ENCODE measurements around the gene KAT8.
"Not testable (repeated sequence)": the region's sequence is repeated elsewhere in the genome, so short reads cannot be mapped to it uniquely, and the experiment has no call there.

KAT8 gene

DNA sequence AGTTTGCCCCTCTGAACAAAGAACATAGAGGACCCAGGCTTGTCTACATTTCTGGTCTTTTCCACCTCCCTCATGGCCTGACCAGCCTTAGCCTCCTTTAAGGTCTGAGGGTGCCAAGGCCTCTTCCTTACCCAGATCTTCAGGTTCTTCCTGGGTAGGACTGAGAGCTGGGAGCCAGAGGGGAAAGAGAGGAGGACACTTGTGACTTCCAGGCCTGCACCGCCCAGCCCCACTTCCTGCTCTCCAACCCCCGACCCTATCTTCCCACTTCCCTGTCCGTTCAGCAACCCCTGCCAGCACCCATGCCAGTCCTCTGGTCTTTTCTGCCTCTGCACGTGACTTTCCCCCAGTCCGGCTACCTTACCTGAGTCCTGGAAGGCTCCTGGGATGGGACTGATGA lies 31.9 kb downstream of the KAT8 start:
- DNase-seq (ENCODE audit: low read depth) = no peak

DNA sequence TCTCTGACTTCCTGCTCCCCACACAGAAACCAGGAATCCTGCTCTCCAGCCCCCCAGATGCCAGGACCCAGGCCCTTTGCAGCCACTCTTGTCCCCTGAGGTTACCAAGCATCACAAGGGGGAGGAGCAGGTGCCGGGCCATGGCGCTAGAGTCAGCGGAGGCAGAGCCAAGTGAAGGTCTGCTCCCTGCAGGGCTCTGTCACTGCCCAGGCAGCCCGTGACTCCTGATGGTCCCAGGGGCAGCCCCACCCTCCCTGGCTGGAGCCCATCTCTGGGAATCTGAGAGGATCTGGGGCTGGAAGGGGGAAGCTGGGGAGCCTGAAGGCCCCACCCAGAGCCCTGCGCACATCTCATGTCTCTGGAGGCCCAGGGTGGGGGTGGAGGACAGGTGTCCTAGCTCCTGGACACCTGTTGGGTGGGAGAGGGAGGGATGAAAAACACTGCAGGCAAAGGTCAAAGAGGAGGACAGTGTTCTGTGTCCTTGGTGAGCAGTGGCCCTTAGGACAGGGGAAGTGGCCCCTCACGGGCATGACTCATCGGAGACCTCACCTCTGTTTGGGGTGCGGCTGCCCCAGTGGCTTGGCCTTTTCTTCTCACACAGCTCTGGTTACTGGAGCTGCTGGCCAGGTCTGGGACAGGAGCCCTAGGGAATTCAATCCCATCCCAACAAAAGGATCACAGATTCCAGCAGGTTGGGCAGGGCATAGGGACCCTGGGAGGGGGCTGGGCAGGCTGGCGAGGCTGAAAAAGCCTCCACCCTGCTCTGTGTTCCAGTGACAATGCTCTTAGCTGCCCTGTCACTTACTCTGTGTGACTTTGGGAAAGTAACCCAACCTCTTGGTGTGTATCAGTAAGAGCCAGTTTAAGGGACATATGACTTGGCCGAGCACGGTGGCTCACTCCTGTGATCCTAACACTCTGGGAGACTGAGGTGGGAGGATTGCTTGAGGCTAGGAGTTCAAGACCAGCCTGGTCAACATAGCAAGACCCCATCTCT lies 32.7 kb downstream of the KAT8 start, which contains the start of gene PRSS36:
Gene PRSS36, minus strand, starts transcription at position 173 of the 997 bp plus-strand sequence. Its CDS starts 31 bp downstream, at position 142.
- no peak for DNase-seq (ENCODE audit: low read depth)

DNA sequence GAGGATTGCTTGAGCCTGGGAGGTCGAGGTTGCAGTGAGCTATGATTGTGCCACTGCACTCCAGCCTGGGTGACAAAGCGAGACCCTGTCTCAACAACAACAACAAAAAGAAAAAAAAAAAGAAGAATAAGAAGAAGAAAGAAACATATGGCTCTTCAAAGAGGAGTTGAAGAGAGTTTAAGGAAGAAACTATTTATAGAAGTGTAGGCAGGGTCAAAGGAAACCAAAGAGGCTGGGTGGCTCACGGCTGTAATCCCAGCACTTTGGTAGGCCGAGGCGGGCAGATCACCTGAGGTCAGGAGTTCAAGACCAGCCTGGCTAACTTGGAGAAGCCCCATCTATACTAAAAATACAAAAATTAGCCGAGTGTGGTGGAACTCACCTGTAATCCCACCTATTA lies 33.5 kb downstream of the KAT8 start:
- not testable (repeated sequence) for DNase-seq (ENCODE audit: low read depth)

DNA sequence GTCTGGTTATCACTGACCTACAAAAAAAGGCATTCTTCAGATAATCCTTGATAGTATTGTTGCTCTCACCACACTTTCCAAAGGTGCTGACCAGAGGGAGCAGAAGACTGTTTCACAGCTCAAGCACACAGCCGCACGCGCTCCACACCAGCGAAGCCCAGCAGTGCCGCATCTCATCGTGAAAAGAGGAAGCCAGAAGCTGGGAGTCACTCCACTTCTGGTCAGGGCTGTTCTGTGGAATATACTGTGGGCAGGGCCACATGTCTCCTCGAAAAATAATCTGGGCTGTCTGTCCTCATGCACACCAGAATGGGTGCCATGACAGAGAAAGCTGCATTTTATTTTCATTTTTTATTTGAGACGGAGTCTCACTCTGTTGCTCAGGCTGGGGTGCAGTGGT lies 39.7 kb downstream of the KAT8 start:
- no peak for DNase-seq (ENCODE audit: low read depth)

DNA sequence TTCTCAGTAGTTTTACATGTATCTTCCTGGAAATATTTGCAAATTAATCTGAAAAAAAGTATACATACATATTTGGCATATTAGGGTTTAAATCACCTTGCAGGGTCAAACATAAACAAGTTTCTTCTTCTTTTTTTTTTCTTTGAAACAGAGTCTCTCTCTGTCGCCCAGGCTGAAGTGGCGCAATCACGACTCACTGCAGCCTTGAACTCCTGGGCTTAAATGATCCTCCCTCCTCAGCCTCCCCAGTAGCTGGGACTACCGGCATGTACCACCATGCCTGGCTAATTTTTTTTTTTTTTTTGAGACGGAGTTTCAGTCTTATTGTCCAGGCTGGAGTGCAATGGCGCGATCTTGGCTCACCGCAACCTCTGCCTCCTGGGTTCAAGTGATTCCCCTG lies 49.9 kb downstream of the KAT8 start:
- no peak for DNase-seq (ENCODE audit: low read depth)

DNA sequence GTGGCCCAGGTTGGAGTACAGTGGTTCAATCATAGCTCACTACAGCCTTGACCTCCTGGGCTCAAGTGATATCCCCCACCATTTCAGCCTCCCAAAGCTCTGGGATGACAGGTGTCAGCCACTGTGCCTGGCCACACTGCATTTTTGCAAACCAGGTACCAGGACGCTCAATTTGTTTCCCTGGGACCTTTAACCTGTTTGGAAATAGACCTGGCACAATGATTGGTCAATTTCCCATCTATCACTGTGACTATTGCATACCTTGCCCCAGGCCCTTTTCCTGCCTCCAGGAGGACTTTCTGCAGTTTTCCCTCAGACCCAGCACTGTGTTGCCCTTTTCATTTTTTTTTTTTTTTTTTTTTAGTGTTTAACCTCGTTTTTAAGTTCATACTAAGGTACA lies 51.4 kb downstream of the KAT8 start:
- DNase-seq (ENCODE audit: low read depth) = no peak

DNA sequence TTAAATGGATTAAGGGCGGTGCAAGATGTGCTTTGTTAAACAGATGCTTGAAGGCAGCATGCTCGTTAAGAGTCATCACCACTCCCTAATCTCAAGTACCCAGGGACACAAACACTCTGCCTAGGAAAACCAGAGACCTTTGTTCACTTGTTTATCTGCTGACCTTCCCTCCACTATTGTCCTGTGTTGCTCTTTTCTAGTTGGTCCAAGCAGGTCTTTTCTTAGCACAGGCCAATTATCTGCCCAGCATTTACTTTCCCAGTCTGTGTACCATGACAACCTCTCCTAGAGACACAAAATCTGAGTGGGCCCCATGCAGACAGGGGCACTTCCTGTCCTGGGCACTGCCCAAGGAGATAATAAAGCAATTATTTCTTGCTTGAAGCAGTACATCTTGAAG lies 52.6 kb downstream of the KAT8 start:
- not testable (repeated sequence) for DNase-seq (ENCODE audit: low read depth)

DNA sequence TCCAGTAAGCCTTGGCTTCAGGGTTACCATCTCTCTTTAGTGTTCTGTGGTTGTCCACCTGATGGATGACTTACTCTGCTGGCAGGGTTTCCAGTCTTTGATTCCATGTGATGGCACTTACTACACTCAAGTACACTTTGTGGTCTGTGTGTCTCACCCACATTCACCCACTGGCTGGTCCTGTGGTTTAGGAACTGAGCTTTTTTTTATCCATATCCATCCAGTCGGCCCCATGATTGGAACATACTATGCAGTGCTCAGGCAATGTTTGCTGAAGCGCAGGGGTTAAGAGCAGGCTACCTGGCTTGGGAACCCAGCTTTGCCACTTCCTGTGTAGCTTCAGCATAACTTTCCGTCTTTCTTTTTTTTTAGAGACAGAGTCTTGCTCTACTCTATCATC lies 59.7 kb downstream of the KAT8 start:
- peak; percentile 28 for DNase-seq (ENCODE audit: low read depth)

DNA sequence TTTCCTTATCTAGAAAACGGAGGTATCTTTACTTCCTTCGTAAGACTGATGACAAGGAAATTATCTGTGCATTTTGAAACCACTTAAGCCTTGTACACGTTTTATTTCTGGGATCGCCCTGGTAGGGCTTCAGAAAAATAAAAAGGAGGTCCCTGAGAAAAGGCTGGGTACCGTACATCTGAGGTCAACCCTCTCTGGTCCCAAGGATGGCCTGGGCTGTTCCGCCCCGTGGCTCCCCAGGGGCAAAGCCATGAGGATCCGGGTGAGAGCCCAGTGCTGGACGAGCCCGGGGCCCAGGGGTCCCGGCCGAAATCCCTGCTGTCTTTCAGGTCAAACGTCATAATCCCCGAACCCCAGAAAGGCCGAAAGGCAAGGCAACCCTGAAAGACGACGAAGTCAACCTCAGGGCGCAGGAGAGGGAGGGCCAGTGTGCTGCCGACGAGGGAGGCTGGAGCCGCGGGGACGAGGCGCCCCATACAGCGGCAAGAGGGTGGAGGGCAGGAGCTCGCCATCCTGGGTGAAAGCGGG lies 61.8 kb downstream of the KAT8 start:
- no peak for DNase-seq (ENCODE audit: low read depth)

DNA sequence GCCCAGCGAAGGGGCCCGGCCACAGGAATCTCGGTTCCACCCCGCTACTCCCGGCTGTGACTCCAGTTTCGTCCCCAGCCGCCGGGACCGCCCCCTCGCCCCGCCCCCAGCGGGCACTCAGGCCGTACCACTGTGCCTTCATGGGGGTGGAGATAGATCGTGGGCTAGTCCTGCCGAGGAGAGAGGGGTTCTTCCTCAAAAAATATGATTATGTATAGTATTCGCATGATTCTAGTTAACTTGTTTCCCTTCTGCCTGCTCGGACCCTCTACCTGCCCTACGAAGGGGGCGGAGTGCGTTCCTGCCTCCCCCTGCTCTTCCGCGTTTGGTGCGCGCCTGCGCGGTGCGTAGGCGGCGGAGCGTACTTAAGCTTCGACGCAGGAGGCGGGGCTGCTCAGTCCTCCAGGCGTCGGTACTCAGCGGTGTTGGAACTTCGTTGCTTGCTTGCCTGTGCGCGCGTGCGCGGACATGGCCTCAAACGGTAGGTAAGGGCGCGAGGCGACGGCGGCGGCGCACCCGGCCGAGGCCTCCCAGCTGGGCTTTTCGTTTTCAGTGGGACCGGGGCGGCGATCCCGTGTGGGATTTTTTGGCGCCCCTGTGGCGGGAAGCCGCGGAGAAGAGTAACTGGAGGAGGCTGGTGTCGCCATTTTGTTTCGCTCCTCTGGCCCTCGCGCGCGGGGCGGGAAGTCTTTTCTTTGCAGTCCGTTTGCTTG lies 62.4 kb downstream of the KAT8 start, which contains the start of gene FUS:
Gene FUS, plus strand, starts transcription at position 393 of the 713 bp plus-strand sequence. Its CDS starts 76 bp downstream, at position 469.
- DNase-seq (ENCODE audit: low read depth) = peak; percentile 87
